ENCODE results near the gene KCNS1.

DNA sequence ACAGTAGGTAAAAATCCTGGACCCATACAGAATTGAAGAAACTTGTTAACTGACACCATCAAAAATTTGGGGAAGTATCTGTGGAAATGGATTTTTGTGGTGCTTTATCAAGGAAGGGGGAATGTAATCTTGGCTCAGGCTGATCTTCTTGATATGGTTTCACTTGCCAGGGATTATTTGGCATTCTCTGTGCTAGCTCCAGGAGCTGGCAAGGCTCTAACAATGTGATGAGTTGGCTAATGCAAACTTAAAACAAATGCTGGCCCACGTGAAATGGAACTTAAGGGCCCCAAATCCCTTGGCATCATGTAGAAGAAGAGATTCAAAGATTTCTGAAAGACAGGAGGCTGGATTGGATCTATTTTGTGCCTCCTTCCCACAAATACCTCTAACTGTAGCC is 13.1 kb downstream of the KCNS1 start:
- TF ChIP-seq EZH2 (IDR thresholded peaks at IDR 0.05; ENCODE audit: borderline replicate concordance, low read depth, low read length, poor library complexity, severe bottlenecking), result no peak
- TF ChIP-seq, protein P1, sequence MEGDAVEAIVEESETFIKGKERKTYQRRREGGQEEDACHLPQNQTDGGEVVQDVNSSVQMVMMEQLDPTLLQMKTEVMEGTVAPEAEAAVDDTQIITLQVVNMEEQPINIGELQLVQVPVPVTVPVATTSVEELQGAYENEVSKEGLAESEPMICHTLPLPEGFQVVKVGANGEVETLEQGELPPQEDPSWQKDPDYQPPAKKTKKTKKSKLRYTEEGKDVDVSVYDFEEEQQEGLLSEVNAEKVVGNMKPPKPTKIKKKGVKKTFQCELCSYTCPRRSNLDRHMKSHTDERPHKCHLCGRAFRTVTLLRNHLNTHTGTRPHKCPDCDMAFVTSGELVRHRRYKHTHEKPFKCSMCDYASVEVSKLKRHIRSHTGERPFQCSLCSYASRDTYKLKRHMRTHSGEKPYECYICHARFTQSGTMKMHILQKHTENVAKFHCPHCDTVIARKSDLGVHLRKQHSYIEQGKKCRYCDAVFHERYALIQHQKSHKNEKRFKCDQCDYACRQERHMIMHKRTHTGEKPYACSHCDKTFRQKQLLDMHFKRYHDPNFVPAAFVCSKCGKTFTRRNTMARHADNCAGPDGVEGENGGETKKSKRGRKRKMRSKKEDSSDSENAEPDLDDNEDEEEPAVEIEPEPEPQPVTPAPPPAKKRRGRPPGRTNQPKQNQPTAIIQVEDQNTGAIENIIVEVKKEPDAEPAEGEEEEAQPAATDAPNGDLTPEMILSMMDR (conservative IDR thresholded peaks at IDR 0.05; ENCODE audit: low read depth, low read length), result no peak
